SHP77 (cell line): ENCODE results near the gene GOLGA1.
"Not testable (repeated sequence)": the region's sequence is repeated elsewhere in the genome, so short reads cannot be mapped to it uniquely, and the experiment has no call there.

Experiments
- DNase-seq, 2 experiments: peaks; one replicate each; lab custom pipeline; 2025; lab: John Stamatoyannopoulos, UW

The GOLGA1 gene

DNA sequence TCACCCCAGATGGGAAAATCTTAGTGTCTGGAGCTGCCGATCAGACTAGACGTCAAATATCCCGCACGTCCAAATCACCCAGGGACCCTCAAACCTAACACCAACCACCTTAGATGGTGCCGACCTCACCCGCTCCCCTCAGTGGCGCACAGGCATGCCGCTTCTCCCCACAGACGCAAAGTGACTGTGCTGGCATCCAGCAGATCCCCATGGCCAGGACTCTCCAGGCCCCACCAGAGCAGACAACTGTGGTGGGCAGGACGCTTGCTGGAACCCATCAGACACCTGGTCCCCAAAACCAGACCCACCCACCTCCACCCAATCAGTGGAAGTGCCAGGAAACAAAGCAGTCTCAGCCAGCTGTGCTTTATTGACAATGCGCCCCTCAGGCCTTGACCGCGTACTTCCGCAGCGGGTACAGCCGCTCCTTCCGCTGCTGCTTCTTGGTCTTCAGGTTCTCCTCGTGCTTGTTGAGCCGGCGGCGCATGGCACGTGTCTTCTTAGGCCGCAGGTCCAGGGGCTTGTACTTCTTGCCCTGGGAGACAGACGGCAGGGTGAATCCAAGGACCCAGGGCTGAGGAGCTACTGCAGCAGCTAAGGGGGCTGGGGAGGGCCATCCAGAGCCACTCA, 83.2 kb downstream of the GOLGA1 start:
- DNase-seq: no peak

DNA sequence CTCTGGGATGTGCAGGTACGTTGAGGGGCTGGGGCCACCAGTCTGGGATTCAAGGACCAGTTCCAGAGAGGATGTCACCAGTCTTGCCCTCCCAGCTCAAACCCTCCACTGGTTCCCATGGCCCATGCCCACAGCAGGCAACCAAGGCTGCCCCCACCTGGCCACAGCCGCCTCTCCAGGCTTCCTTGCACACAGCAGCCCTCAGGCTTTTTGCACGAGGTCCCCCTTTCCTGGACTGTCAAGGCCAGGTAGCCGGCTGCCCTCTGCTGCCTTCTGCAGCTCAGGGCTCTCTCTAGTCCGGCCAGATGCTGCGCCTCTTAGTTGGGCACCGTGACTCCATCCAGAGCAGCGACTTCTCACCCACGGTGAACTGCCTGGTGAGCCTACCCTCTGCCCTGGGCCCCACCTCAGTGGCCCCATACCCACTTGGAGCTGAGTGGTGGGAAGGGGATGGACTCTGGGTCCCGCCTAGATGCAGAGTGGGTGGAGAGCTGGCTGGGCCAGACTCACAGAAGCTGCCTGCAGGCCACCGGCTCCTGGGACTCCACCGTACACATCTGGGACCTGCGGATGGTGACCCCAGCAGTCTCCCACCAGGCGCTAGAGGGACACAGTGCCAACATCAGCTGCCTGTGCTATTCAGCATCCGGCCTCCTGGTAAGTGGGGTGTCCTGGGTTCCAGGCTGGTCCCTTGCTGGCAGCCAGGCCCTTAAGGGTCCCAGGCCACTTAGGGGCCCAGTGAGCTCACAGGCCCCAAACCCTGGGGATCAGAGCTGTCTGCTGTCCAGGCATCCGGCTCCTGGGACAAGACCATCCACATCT, 84.7 kb downstream of the GOLGA1 start:
- peak; percentile 65 to 68 for DNase-seq

DNA sequence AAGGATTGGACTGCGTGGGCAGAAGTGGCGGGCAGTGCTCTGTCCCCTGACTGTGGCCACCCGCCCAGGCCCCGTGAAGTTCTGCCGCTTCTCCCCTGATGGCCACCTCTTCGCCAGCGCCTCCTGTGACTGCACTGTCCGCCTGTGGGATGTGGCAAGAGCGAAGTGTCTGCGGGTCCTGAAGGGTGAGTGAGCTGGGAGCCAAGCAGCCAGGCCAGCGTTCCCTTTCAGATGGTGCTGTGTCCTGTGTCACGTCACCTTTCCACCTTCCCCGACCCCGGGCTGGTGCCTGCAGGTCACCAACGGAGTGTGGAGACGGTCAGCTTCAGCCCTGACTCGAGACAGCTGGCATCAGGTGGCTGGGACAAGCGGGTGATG, 85.3 kb downstream of the GOLGA1 start:
- no peak for DNase-seq

DNA sequence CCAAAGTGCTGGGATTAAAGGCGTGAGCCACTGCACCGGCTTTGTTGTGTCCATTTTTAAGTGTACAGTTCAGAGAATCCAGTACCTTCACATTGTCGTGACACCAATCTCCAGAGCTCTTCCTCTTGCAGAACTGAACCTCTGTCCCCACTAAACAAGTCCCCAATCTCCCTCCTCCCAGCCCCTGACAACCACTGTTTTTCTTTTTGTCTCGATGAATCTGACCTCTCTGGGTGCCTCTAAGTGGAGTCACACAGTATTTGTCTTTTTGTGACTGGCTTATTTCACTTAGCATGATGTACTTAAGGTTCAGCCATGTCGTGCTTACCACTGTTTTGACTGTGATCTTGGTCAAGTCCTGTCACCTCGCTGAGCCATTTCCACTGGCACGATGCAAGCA, 86.1 kb downstream of the GOLGA1 start:
- no peak for DNase-seq

DNA sequence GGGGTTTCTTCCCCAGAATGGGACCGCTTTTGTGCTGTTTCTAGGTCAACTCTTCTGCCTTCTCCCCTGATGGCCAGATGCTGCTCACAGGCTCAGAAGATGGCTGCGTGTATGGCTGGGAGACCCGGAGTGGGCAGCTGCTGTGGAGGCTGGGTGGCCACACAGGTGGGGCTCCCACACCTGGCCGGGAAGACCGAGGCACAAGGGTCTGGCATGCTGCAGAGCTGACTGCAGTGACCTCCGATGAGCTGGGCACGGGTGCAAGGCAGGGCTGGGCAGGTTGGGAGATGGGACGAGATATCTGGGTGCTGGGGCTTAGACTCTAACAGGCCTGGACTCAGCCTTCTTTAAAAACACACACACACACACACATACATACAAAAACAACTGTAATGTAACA, 86.7 kb downstream of the GOLGA1 start:
- DNase-seq: no peak

DNA sequence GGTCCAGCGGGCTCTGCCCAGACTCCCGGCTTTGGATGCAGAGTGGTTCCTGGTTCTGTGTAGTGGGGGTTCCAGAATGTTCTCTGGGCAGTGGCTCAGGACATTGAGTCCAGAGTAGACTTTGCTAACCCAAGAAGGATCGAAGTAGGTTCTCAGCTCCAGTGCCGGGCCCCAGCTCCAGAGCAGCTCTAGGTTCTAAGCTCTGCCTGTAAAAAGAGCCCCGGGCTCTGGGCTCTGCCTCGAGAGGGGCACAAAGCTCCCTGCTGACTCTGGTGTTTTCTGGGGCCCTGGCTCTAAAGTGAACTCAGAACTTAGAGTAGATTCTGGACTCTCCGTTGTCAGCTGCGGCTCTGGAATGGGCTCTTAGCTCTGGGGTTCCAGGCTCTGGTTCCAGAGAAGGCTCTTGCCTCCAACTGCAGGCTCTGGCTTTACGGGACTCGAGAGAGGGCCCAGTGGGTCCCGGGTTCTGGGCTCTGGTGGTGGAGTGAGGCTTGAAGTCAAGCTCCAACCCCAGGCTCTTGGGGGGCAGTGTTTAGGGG, 87.2 kb downstream of the GOLGA1 start:
- no peak for DNase-seq

DNA sequence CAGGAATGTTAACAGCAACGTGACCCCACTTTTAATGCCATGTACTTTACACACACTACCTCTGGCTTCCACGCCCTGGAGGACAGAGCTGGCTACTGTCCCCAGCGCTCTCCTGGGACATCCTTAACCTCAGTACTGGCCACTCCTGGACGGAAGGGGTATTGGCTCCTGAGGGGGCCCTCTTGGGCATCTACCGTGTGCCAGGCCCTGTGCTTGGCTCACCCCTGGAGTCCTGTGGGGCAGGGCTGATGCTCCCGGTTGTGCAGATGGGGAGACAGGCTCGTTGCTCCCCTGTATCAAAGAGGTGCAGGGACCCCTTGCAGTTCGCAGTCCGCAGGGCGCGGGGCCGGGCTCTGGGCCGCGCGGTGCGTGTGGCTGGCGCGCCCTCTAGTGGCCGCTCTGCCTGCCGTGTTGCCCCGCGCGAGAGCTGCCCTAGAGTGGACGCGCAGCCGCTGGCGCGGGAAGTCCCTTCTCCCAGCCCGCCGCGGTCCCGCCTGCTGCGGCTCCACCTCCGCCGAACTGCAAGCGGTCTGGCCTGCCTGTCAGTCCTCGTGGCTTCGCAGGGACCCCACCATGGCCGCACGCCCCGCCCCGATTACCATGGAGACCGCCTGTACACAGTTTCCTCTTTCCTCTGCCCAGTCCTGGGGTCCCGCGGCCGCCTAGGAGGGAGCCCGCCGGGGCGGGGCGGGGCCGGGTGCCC, 87.9 kb downstream of the GOLGA1 start, which contains the start of gene WDR38:
TSS of gene WDR38 (plus strand) at position 632 of the 703 bp plus-strand sequence. CDS start 72 bp downstream, outside the sequence.
- peak; percentile 72 to 74 for DNase-seq

DNA sequence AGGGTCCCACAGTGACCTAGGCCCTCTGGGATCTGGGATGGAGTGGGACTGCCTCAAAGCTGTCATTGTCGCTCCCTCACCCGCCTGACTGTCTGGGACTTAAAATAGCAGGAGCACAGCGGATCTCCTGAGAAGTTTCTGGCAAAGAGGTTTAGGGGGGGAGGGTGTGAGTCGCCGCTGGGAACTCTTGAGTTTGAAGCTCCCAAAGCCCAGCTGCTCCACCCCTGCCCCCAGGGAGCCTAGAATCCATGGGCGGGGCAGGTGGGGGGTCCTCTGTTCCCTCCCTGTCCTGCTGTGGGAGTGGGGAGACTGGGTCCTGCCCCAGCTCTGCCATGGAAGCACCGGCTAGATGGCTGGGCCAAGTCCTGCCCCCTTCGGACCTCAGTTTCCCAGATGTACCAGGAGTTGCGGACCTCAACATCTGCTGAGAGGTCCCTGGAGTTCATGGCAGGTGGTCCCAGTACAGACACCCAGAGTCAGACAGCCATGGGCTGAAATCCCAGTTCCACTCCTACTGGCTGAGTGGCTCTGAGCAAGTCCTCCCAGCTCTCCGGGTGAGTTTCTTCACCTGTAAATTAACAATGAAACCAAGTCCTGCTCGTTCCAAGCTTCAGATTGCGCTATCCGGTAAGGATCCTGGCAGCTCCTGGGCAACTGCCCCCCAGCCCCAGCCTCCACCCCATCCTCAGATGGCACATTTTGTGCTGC, 88.6 kb downstream of the GOLGA1 start:
- no peak for DNase-seq

DNA sequence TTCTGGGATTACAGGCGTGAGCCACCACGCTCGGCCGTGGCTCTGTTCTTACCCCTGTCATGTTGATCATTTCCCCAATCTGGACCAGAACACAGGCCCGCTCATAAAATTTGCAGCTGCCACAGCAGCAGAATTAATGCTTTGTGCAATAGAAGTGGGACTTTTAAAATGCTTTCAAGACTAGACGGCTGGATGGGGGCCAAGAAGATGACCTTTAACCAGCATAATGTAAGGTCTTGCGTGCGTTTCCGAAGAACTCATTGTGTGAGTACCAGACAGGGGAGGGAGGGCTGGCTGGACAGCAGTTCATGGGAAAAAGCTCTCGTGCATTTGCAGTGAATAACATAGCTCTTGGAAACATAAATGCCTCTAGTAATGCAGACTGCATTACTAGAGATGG, 91.1 kb downstream of the GOLGA1 start:
- DNase-seq: peak; percentile 43 to 60

DNA sequence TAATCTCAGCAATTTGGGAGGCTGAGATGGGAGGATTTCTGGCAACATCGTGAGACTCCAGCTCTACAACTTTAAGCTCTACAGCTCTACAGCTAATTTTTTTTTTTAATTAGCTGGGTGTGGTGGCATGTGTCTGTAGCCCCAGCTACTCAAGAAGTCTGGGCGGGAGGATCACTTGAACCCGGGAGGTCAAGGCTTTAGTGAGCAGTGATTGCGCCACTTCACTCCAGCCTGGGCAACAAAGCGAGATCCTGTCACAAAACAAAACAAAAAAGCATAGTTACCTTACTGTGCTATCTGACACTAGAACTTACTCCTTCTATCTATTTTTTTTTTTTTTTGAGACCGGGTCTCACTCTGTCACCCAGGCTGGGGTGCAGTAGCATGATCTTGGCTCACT, 93.9 kb downstream of the GOLGA1 start:
- DNase-seq: no peak

DNA sequence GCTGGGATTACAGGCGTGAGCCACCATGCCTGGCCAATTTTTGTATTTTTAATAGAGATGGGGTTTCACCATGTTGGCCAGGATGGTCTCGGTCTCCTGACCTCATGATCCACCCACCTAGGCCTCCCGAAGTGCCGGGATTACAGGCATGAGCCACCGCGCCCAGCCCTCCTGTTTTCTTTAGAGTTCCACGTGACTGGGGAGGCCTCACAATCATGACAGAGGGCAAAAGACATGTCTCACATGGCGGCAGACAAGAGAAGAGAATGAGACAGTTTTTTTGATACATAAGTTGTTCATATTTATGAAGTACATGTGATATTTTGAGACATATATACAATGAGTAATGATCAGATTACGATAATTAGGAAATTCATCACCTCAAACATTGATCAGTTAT, 94.4 kb downstream of the GOLGA1 start:
- not testable (repeated sequence) for DNase-seq

DNA sequence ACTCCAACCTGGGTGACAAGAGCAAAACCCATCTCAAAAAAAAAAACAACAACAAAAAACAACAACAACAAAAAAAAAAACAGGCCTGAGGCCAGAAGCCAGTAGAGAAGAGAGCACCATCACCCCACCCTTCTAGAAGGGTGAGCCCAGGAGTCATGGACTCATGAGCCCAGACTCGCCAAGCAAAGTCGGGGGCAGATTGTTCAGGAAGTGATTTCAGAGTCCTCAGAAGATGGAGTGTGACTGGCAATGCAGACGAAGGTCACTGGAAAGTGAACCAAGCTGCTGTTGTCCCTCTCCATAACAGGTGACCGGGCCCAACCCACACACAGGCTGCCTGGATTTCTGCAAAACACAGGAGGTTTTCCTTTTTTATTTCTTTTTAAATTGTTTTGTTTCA, 96.6 kb downstream of the GOLGA1 start:
- DNase-seq: no peak

DNA sequence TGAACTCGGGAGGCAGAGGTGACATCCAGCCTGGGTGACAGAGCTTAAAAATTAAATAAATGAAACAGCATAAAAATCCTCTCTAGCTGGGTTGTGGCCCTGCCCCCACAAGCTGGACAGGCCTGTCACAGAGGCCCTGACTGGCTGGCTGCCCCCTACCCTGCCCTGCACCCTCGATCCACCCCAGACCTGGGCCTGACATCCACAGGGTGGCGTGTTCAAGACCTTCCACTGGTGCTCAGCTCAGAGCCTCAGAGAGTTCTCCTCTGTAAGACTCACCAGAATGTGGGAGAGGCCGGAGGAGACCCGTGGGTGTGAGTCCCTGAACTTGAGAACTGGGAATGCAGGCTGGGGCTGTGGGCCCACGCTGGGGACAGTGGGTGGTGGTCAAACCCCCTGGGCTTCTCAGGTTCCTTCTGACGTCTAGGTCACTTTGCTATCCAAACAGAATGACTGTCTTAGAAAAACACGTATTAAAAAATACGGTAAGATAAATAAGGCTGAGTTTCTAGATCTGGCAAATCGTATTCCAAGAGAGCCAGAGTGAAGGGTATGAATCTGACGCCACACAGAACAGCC, 97.3 kb downstream of the GOLGA1 start:
- DNase-seq: no peak

DNA sequence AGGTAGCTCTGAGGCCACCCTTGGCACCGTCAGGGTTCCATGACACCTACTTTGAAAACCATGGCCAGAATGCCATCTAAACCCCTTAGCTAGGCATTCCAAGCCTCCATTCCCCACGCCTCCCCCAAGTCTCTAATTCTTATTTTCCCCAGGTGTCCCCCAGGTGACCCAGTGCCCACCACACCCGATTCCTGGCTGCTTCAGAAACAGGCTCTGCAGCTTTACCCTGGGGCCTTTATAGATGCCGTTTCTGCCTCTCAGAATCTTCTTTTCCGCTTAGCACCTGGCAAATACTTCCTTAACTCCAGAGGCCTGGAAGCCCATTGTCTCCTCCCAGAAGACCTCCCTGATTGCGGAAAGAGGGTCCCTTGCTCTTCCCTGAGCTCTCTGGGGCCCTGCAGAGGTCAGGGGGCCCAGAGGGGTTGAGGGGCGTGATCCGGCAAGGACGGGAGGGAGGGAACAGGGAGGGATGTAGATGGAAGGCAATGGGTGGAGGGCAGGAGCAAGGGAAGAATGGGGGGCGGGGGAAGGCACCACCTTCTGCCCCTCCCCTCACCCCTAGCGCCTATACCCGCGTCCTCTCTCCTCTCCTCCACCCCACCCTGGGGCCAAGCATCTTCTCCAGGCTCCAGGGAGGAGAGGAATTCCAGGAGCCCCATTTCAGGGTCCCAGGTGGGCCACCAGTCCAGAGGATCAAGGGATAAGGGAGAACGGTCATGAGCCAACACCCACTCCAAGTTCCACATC, 99.6 kb downstream of the GOLGA1 start:
- DNase-seq: no peak

DNA sequence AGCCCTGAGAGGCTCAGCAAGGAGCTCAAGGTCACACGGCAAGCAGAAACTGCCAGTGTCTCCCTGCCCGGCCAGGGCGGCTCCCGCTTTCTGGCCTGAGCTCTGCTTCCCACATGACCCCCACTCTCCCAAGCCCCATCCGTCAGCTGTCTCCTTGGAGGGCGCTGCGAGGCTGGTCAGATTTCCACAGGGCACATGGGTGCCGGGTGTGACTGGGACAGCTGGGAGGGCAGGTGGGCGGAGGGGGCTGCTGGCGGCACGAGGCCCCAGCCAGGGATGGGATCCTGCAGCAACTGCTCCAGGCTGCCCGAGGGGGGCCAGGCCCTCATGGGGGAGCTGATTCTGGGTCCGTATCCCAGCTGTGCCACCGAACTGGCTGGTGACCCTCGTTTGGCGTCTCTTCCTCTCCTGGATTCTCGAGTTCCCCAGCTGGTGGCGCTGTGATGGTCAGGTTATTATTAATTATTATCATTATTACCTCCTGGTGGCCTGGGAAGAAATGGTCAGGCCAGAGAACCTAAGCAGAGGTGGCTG, 100.5 kb downstream of the GOLGA1 start:
- DNase-seq: peak; percentile 61 to 75

DNA sequence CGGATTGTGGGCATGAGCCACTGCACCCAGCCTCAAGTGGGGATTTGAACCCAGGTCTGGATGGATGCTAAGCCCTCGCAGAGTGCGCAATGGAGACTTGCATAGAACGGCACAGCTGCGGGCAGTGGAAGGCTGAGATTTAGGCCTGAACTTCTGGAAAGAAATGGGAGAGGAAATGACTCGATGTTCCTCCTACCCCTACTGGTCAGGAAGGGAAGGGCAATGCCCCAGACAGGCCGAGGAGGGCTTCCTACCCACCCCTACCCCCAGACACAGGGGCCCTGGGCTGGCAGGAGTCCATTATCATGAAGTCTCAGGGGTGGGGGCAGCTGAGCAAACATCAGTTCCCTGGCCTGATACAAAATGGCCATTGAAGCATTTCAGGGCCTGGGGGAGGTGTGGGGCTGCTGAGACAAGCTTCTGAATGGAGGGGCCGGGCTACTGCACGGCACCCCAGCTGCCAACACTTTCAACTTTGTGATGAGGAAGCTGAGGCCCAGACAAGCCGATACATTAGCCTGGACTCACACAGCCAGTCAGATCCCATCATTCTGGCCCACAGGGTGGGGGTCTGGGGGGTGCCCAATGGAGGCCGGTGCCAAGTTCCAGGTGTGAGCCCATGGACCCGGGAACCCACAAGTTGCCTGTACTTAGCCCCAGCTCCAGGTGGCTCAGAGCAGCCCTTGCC, 101.1 kb downstream of the GOLGA1 start:
- peak; percentile 89 to 94 for DNase-seq

DNA sequence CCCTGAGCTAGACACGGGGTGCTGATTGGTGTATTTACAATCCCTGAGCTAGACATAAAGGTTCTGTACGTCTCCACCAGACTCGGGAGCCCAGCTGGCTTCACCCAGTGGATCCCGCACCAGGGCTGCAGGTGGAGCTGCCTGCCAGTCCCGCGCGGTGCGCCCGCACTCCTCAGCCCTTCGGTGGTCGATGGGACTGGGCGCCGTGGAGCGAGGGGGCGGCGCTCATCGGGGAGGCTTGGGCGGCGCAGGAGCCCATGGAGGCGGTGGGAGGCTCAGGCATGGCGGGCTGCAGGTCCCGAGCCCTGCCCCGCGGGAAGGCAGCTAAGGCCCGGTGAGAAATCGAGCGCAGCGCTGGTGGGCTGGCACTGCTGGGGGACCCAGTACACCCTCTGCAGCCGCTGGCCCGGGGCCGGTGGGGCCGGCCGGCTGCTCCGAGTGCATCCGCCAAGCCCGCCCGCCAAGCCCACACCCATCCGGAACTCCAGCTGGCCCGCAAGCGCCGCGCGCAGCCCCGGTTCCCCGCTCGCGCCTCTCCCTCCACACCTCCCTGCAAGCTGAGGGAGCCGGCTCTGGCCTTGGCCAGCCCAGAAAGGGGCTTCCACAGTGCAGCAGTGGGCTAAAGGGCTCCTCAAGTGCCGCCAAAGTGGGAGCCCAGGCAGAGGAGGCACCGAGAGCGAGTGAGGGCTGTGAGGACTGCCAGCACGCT, 102.2 kb downstream of the GOLGA1 start:
- not testable (repeated sequence) for DNase-seq

DNA sequence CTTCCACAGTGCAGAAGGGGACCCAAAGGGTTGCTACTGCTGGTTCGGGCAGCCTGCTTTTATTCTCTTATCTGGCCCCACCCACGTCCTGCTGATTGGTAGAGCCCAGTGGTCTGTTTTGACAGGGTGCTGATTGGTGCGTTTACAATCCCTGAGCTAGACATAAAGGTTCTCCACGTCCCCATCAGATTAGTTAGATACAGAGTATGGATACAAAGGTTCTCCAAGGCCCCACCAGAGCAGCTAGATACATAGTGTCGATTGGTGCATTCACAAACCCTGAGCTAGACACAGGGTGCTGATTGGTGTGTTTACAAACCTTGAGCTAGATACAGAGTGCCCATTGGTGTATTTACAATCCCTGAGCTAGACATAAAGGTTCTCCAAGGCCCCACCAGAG, 102.8 kb downstream of the GOLGA1 start:
- not testable (repeated sequence) for DNase-seq

DNA sequence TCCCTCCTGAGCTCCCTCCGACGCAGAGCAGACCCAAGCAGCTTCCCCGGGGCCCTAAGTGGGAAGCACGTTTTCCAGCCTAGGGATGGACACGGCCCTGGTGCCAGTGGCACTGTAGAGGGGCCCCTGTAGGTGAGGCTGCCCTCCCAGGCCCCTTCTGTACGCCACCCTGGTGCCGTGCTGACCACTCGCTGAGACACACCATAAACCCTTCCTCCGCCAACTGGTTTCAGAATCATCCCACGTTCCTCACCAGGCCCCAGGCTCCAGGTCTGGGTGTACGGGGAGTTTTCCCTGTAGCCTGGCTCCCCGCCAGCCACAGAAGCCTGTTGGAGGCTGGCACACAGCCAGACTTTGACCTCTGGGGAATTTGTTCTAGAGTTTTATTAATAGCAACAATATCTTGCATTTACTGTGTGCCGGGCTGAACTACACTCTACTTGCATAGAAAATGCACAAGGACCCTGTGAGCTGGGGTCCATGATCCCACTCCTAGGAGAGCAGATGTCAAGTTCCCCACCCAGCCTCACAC, 105.8 kb downstream of the GOLGA1 start:
- peak; percentile 69 to 80 for DNase-seq
